GM12878 (cell line): Measurements from ENCODE around the gene TMUB2. TPM values are rescaled to one million over a fixed set of nuclear protein-coding genes. Genes with fewer than 3 reads are reported as not detected.

Experiments used
- ATAC-seq: fragments of 200-7000 bp; cut with Tn5 transposase; 3 replicates; pipeline ENCODE4 v1.9.1; 2020; ENCODE audit warnings: mild to moderate bottlenecking, moderate library complexity
- BruUV-seq: library from RNA; stranded (reverse); fragments of 400-500 nt; replicated peaks from 2 replicates; lab custom pipeline; 2021; lab: Mats Ljungman, UMichigan
- CTCF ChIA-PET: fragments of 300-600 bp; sonication (Branson Sonifier 250); formaldehyde crosslinking; extraction: SDS; loops from one replicate; lab custom pipeline; 2021; ENCODE audit warnings: inconsistent platforms; lab: Yijun Ruan, JAX
- POLR2A ChIA-PET: fragments of 350-600 bp; formaldehyde crosslinking; extraction: SDS; loops from one replicate; lab custom pipeline; 2021; ENCODE audit warnings: inconsistent platforms; lab: Charles Lee
- RAD21 ChIA-PET: fragments of 300-600 bp; sonication (Branson Sonifier 250); formaldehyde crosslinking; loops from one replicate; lab custom pipeline; 2023; ENCODE audit warnings: antibody characterized with exemption; ENCODE audit not compliant: unreplicated experiment; lab: Charles Lee
- SMC1A ChIA-PET: fragments of 300-600 bp; sonication (Branson Sonifier 250); formaldehyde crosslinking; loops from one replicate; lab custom pipeline; 2023; ENCODE audit not compliant: unreplicated experiment, uncharacterized antibody; lab: Charles Lee
- DNase-seq: peaks from one replicate; pipeline ENCODE4 v3.0.0-alpha.2; 2011; ENCODE audit warnings: low read depth, low spot score
- FAIRE-seq: peaks from 3 replicates; lab custom pipeline; 2011; peaks lifted over from hg19 to GRCh38; lab: Jason Lieb, UNC
- H2AFZ ChIP-seq: 2 replicates; pipeline ENCODE4 v1.6.0; 2011; ENCODE audit warnings: low read depth, low read length, control low read depth; ENCODE audit not compliant: control insufficient read depth
- H3K27ac ChIP-seq: 2 replicates; pipeline ENCODE4 v1.5.1; 2011; ENCODE audit warnings: control low read depth; ENCODE audit not compliant: control insufficient read depth, insufficient read depth
- H3K27me3 ChIP-seq, 2 experiments: replicated peaks in 1 of 2; 2 replicates each; pipeline versions ENCODE4 v1.6.0 to v1.6.1; 2011; ENCODE audit warnings: low read length in 1 of 2; ENCODE audit not compliant: control insufficient read depth in 2 of 2, insufficient read depth in 2 of 2
- H3K36me3 ChIP-seq, 2 experiments: 2 replicates each; pipeline ENCODE4 v1.5.1; 2011; ENCODE audit warnings: low read length in 1 of 2; ENCODE audit not compliant: control insufficient read depth in 2 of 2, insufficient read depth in 2 of 2
- H3K4me1 ChIP-seq: 2 replicates; pipeline ENCODE4 v1.6.1; 2011; ENCODE audit warnings: mild to moderate bottlenecking, low read length, moderate library complexity, mixed read lengths; ENCODE audit not compliant: control insufficient read depth, insufficient read depth
- H3K4me2 ChIP-seq: 2 replicates; pipeline ENCODE4 v1.6.0; 2011; ENCODE audit warnings: control low read depth; ENCODE audit not compliant: control insufficient read depth, insufficient read depth
- H3K4me3 ChIP-seq: fragments of 200-600 bp; sonication (generic); 2 replicates; pipeline ENCODE4 v1.5.1; 2016
- H3K79me2 ChIP-seq: 2 replicates; pipeline ENCODE4 v1.6.0; 2011; ENCODE audit warnings: low read length; ENCODE audit not compliant: control insufficient read depth, insufficient read depth
- H3K9ac ChIP-seq: 2 replicates; pipeline ENCODE4 v1.8.0; 2011; ENCODE audit warnings: low read length, control low read depth, mixed read lengths; ENCODE audit not compliant: control insufficient read depth, insufficient read depth
- H3K9me3 ChIP-seq: replicated peaks from 3 replicates; pipeline ENCODE4 v1.5.1; 2011; ENCODE audit warnings: mild to moderate bottlenecking, low read length; ENCODE audit not compliant: control insufficient read depth, insufficient read depth
- H4K20me1 ChIP-seq: 2 replicates; pipeline ENCODE4 v1.6.0; 2011; ENCODE audit not compliant: control insufficient read depth, insufficient read depth
- POLR2AphosphoS5 ChIP-seq: IDR thresholded peaks from 2 replicates; pipeline ENCODE4 v1.6.1; 2011; ENCODE audit warnings: mild to moderate bottlenecking, low read length, inconsistent platforms
- TAF1 ChIP-seq: IDR thresholded peaks from 2 replicates; pipeline ENCODE4 v1.6.1; 2011; ENCODE audit warnings: mild to moderate bottlenecking, low read depth, low read length, borderline replicate concordance
- WGBS: methylation state at CpG from one replicate; pipeline ENCODE4 v1.1.6; 2016; ENCODE audit warnings: low lambda C conversion rate; ENCODE audit not compliant: insufficient replicate concordance, insufficient coverage; ENCODE audit errors: missing lambda C conversion rate; 5-methylcytosine and 5-hydroxymethylcytosine counted together
- in situ Hi-C: fragments of 300-500 bp; cut with MboI; formaldehyde crosslinking; loops from 9 replicates; pipeline ENCODE4 v1.14.3; 2018; ENCODE audit warnings: mixed read lengths
- intact Hi-C: fragments of 100-400 bp; cut with micrococcal nuclease; formaldehyde crosslinking; loops from one replicate; pipeline ENCODE4 v1.14.2; 2022; ENCODE audit not compliant: unreplicated experiment
- polyA plus RNA-seq, 11 experiments: library from polyadenylated mRNA; depleted of rRNA in 4 of 11; unstranded in 6 of 11; stranded (reverse) in 5 of 11; fragments of >200 nt; fragmentation: Nextera tagmentation in 4 of 11; fragmentation: Illumina TruSeq in 1 of 11; extraction: Ambion mirVana in 4 of 11; extraction: Trizol in 1 of 11; gene quantifications; 1 replicate in 1 of 11; 2 replicates in 10 of 11; pipeline versions ENCODE4 v1.2.1 to v1.2.3, GENCODE V29; 2011 to 2016; ENCODE audit warnings: inconsistent platforms in 2 of 11, missing spikeins in 2 of 11, low read depth in 1 of 11
- total RNA-seq, 4 experiments: library from RNA; depleted of rRNA in 3 of 4; stranded (reverse); fragments of >200 nt in 3 of 4; fragmentation: Illumina TruSeq in 1 of 4; extraction: Trizol in 1 of 4; gene quantifications; 2 replicates each; pipeline versions ENCODE4 v1.2.1 to v1.2.3, GENCODE V29; 2013 to 2021
- TF ChIP-seq, protein P1 (sequence below): IDR thresholded peaks from 2 replicates; pipeline ENCODE4 v1.6.1; 2012; ENCODE audit warnings: mild to moderate bottlenecking, low read depth, low read length

TMUB2 gene
- total and polyA plus RNA-seq, 10 of the 15 experiments (the other 5 are each of a cell fraction or from before 2014, with no cell fraction given): 4.3 to 34.0 (median 20.0) TPM

DNA sequence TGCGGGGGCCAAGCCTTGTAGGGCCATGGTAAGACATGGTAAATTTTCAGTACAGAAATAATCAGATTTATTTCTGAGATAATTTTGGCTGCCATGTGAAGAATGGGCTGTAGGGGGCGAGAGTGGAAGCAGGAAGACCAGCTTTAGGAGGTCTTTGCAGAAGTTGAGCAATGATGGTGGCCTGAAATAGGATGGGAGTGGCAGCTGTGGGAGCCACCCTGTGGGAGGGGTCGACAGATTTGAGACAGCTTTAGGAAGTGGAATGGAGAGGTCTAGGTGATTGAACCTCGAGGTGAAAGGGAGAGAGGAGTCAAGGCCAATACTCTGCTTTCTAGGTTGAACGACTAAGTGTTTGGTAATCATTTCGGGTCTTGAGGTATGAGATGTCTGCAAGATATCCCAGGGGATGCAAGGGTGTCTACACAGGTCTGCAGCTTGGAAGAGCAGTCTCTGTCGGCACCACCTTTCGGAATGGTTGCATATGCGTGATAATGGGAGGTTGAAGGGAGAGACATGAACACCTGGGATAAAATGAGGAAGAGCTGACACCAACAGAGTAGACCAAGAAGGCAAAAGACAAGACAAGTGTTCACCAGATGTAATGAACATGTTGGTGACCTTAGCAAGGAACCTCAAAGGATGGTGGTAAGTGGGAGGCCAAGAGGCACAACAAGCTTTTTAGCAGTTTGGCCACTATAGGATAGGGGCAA is 17.1 kb downstream of the TMUB2 start (continued):
- TF ChIP-seq, protein P1, sequence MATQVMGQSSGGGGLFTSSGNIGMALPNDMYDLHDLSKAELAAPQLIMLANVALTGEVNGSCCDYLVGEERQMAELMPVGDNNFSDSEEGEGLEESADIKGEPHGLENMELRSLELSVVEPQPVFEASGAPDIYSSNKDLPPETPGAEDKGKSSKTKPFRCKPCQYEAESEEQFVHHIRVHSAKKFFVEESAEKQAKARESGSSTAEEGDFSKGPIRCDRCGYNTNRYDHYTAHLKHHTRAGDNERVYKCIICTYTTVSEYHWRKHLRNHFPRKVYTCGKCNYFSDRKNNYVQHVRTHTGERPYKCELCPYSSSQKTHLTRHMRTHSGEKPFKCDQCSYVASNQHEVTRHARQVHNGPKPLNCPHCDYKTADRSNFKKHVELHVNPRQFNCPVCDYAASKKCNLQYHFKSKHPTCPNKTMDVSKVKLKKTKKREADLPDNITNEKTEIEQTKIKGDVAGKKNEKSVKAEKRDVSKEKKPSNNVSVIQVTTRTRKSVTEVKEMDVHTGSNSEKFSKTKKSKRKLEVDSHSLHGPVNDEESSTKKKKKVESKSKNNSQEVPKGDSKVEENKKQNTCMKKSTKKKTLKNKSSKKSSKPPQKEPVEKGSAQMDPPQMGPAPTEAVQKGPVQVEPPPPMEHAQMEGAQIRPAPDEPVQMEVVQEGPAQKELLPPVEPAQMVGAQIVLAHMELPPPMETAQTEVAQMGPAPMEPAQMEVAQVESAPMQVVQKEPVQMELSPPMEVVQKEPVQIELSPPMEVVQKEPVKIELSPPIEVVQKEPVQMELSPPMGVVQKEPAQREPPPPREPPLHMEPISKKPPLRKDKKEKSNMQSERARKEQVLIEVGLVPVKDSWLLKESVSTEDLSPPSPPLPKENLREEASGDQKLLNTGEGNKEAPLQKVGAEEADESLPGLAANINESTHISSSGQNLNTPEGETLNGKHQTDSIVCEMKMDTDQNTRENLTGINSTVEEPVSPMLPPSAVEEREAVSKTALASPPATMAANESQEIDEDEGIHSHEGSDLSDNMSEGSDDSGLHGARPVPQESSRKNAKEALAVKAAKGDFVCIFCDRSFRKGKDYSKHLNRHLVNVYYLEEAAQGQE: no peak

DNA sequence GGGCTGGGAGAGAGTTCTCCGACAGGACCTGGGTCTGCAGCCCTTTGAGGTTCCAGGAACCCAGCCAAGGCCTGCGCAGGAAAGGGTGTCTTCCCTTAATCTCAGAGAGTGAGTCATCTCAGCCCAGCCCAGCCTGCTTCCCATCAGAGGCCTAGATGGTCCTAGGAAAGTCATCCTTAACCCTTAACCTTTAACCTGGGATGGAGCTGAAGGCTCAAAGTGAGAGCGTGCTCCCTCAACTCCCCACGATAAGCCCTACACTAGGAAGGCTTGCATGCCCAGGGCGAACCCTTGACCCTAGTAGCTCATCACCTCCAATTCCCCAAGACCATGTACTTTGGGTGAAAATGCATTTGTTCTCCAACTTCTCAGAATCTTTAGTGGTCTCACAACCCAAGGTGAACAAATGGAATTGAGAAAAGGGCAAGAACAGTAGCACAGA is 17.7 kb downstream of the TMUB2 start:
- peaks cover 11% of the 10 kb centered on the region for H3K4me1 ChIP-seq
- H3K4me3 ChIP-seq: no peak overlapping the region
- H3K9me3 ChIP-seq: no peaks in the 10 kb centered on the region
- ChIA-PET POLR2A (interaction anchor here (4.7 to 4.9 kb wide), 2 partner anchors 13 to 18 kb away, joined by 12 to 30 read pairs; partner anchors contain the start of gene TMUB2), CTCF (interaction anchor here (0.8 to 5.6 kb wide), 21 partner anchors 9 to 319 kb away, joined by 3 to 43 read pairs (median 4); partner anchors contain the start of gene GRN), SMC1A (interaction anchor here (0.9 to 2.0 kb wide), 8 partner anchors 17 to 143 kb away, joined by 3 to 15 read pairs (median 4); partner anchors contain the start of genes GRN, SLC25A39 and TMUB2), RAD21 (interaction anchor here (1.3 to 2.2 kb wide), 5 partner anchors 12 to 261 kb away, joined by 5 to 6 read pairs (median 6); no protein-coding TSS in a partner anchor)
- no peak overlapping the region for H3K4me2 ChIP-seq
- TF ChIP-seq TAF1 (no peak), POLR2AphosphoS5 (peak; percentile 44; the same call in 1 of the 2 replicates)
- H4K20me1 ChIP-seq: peaks cover under 1% of the 10 kb centered on the region; the same call in 1 of the 2 replicates
- in situ Hi-C loops (loop anchor here (5.0 to 25.0 kb wide), 2 partner anchors 123 to 308 kb away; partner anchors contain the start of gene GPATCH8), intact Hi-C loops (loop anchor here (5.0 kb wide), 1 partner anchor 143 kb away; the partner anchor contains the start of gene GRN)
- no peak overlapping the region for H3K27ac ChIP-seq
- no peak overlapping the region for H3K9ac ChIP-seq
- ATAC-seq (no peak), DNase-seq (no peak), FAIRE-seq (no peak)
- no TSS peak for BruUV-seq
- H3K27me3 ChIP-seq: no peaks in the 10 kb centered on the region
- no peak overlapping the region for H2AFZ ChIP-seq
- peaks cover 9% of the 10 kb centered on the region for H3K79me2 ChIP-seq
- H3K36me3 ChIP-seq: peaks cover 16 to 18% of the 10 kb centered on the region in 2 experiments; a peak in 3 of 4 replicates
- WGBS: 86% methylated on average over 5 of the region's 5 CpGs
